GM18951 (cell line): ENCODE measurements around the gene CRACR2A.

Source experiments
- POLR2A ChIP-seq: IDR thresholded peaks from 4 replicates; pipeline ENCODE4 v1.6.1; 2011; ENCODE audit warnings: mild to moderate bottlenecking; ENCODE audit not compliant: insufficient read length, insufficient read depth; ENCODE audit errors: extremely low read depth
- in situ Hi-C: fragments of 300-500 bp; cut with MboI; formaldehyde crosslinking; loops from one replicate; pipeline ENCODE4 v1.12.0; 2022; ENCODE audit warnings: low sequenced_read_pairs, mixed read lengths, inconsistent platforms; ENCODE audit not compliant: unreplicated experiment

CRACR2A gene

DNA sequence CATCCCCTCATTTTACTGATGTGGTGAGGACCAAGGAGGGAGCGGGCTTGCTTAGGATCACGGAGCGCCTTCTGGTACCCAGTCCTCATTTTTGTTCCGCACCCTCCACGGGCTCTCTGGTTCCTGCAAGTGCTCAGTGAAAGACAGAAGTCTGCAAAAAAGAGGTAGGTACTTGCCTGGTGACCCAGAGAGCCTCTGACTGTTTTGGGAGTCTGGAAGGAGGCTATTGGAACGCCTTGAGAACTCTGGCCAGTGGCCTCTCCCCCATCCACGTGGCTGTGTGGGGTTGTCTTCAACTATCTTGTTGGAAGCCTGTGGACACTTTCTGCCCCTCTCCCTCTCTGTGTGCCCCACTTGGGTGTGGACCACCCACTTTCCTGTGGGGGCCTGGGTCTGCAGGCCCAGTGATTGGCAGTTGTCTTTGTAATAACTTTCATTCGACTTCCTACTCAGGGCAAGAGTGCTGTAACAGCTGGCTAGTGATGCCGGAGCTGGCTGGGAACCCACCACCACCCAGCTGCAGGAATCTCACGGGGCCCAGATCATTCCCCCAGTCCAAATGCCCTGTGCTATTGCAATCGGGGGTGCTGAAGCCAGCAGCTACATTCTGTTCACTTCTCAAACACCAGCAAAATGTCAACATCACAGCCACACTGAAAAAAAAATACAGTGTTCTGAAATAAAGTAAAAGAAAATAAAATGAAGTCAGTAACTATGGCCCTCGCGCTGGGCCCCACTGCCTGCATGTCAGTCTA is 139.1 kb downstream of the CRACR2A start:
- TF ChIP-seq POLR2A = no peak
- in situ Hi-C loops = no loop called here

- in situ Hi-C loops = no loop called here
- TF ChIP-seq POLR2A = no peak
Measured at GRCh38 chr12:3611860-3612703, 140.8 kb downstream of the CRACR2A start.

- no peak for TF ChIP-seq POLR2A
- in situ Hi-C loops = no loop called here
Measured at GRCh38 chr12:3607821-3608220, 145.1 kb downstream of the CRACR2A start.

GRCh38 chr12:3607039-3607720 is 145.7 kb downstream of the CRACR2A start:
- no peak for TF ChIP-seq POLR2A
- in situ Hi-C loops = no loop called here

DNA sequence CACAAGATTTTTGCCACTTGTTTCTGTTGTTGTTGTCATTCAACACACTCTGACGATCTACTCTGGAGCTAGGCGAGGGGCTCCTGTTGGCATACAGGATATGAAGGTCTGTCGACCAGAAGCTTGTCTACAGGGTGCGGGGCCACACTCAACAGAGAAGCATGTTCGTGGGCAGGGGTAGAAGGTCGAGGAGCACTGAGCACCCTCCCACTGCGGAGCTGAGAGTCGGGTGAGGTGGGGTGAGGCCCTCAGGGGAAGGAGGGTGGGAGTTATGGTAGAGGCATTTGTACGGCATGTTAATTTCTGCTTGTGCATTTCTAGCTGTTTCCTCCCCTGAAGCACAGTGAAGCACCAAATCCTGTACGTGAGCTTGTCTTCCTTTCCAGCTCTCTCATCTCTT is 146.8 kb downstream of the CRACR2A start:
- no peak for TF ChIP-seq POLR2A
- in situ Hi-C loops = no loop called here

DNA sequence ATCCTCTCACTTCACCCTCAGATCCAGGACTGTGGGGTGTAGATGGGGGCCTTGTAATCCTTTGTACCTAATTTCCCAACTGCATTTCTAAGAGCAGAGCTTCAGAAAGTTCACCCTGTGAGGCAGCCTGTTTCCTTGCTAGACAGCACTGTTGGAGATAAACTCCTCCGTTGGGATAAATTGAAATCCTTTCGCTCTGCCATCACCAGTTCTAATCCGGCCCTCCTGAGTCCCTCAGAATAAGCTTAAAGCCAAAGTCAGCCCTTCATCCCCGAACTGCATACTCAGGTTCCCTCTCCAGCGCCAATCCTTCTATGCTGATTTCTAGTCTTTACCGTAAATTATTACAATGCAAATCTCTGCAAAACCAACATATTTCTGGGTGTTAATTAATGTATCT is 147.2 kb downstream of the CRACR2A start:
- TF ChIP-seq POLR2A = no peak
- in situ Hi-C loops = no loop called here

DNA sequence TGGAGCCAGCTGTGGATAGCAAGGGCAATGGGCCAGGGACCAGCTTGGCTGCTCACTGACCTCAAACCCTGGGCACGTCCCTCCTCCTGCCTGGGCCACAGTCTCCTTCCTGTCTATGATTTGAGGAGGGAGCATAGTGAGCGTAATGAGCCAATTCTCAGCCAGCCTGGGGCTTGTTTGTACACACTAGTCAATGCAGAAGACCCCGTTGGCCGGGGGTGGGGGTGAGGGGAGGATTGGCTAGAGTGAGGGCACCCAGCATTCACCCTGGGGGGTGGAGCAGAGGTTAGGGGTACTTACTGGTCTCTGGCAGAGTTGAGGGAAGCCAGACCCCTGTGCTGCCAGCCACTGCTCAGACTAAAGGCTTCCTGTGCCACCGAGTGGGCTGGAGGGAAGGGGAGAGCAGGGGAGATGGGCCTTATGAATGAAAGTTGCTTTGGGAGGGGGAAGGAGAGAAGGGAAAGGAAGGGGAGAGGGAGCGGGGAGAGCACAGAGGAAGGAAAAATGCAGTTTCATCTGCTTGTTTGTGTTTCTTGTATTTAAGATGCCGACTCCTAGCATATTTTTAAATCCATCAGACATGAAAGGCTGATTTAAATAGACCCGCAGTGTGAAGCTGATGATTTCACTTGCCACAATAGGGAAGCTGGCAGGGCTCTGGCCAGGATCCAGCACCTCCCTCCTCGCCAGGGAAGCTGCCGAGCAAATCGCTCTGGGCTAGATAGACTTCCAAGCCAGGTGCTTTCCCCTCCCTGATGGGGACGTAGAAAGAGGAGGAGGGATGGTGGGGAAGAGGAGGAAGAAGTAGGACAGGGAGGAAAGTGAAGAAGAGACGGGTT is 147.9 kb downstream of the CRACR2A start:
- no peak for TF ChIP-seq POLR2A
- in situ Hi-C loops = no loop called here

GRCh38 chr12:3604286-3604685 is 148.6 kb downstream of the CRACR2A start:
- TF ChIP-seq POLR2A = no peak
- in situ Hi-C loops = no loop called here

- TF ChIP-seq POLR2A = no peak
- in situ Hi-C loops = no loop called here
Measured at GRCh38 chr12:3603576-3603975, 149.3 kb downstream of the CRACR2A start.

DNA sequence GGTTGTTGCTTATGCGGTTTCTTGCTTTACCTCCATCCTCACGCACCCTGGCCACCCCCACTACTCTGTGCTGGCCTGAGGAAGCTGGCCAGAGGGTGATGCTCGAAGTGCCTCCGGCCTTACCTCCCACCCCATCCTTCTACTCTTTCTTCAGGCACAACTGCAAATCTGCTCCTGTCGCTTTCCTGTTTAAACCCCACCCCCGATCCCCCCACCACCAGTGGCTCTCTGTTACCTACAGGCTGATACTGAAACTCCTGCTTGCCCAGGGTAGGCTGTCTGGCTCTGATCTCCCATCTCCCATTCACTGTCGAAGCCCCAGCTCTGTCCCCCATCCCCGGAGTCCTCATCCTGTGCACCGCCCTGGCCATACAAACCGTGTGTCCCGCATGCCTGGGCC is 150.4 kb downstream of the CRACR2A start:
- TF ChIP-seq POLR2A = no peak
- in situ Hi-C loops = no loop called here

GRCh38 chr12:3601461-3602150 is 151.3 kb downstream of the CRACR2A start:
- in situ Hi-C loops = no loop called here
- no peak for TF ChIP-seq POLR2A

DNA sequence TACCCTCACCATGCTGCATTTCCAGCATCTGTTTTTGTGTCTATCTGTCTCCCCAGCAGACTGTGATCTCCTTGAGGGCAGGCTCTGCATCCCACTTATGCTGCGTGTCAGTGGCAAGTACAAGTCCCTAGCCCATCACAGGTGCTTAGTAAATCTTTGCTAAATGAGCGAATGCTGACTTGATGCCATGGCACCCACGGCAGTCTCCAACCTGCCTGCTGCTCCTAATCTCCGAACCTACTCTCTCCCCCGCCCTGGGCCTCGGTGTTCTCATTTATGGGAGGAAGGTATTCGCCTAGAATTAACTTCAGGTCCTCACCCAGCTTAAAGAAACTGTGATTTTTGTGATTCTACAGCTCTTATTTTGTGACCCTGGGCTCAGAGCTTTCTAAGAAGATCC is 152.0 kb downstream of the CRACR2A start:
- TF ChIP-seq POLR2A = no peak
- in situ Hi-C loops = no loop called here

GRCh38 chr12:3600039-3600720 is 152.7 kb downstream of the CRACR2A start:
- in situ Hi-C loops = no loop called here

More at GRCh38 chr12:3600039-3600720, 152.7 kb downstream of the CRACR2A start:
- no peak for TF ChIP-seq POLR2A
